ENCODE measurements around the gene SUGP2. TPM values are rescaled to one million over a fixed set of nuclear protein-coding genes. Genes with fewer than 3 reads are reported as not detected.

The SUGP2 gene
- total RNA-seq, 1 experiment from 2014 or later: 112 TPM

DNA sequence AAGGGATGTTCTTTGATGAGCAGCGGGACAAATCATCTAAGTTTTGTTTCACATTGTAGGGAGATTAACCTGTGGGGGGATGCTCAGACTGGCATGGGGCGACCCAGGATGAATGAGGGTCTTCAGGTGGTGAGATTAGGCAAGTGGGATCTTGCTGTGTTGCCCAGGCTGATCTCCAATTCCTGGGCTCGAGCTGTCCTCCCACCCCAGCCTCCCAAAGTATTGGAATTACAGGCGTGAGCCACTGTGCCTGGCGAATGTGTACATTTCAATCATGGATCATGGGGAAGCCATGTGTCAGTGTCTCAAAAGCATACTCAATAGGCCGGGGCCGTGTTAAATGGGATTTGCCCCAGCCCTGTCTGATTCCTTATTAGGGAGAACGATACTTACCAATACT, 38.6 kb upstream of the SUGP2 start:
- no TSS peak for BruUV-seq (replicated peaks)
- Histone ChIP-seq H3K9me3 (ENCODE audit: control insufficient read depth, insufficient read depth, low read depth, low read length) (no peaks in the 10 kb centered on the region), H3K36me3 (ENCODE audit: control insufficient read depth, insufficient read depth, low read length) (no peaks in the 10 kb centered on the region), H3K27me3 (ENCODE audit: control insufficient read depth, insufficient read depth, low read length) (no peaks in the 10 kb centered on the region), H3K27ac (ENCODE audit: low read length) (no peak overlapping the region), H3K4me3 (ENCODE audit: low read depth in 2 of 2, low read length in 2 of 2) (no peak overlapping the region), H3K4me1 (ENCODE audit: control insufficient read depth, insufficient read depth, low read length) (no peaks in the 10 kb centered on the region)
- in situ Hi-C loops (cut with HindIII; ENCODE audit: low pct_unique_long_range_greater_than_20kb, low sequenced_read_pairs) (no loop called here), intact Hi-C loops (cut with micrococcal nuclease; ENCODE audit: unreplicated experiment) (no loop called here)
- DNase-seq (ENCODE audit: low read depth, low spot score) (no peak), ATAC-seq (no peak)
- TF ChIP-seq CTCF (IDR thresholded peaks at IDR 0.05): no peak
- ChIA-PET POLR2A (no interaction called here), CTCF (no interaction called here)

GRCh38 chr19:19068659-19069654, 35.6 kb upstream of the SUGP2 start:
- ATAC-seq: no peak

More at GRCh38 chr19:19068659-19069654, 35.6 kb upstream of the SUGP2 start:
- H3K4me1 ChIP-seq (ENCODE audit: control insufficient read depth, insufficient read depth, low read length): peaks cover 6% of the 10 kb centered on the region
- no peak overlapping the region for H3K4me3 ChIP-seq (ENCODE audit: low read depth in 2 of 2, low read length in 2 of 2)
- ChIA-PET CTCF (no interaction called here), POLR2A (interaction anchor here (0.5 to 0.6 kb wide), 2 partner anchors 83 to 89 kb away, joined by 3 to 4 read pairs; no protein-coding TSS in a partner anchor)
- in situ Hi-C loops (cut with HindIII; ENCODE audit: low pct_unique_long_range_greater_than_20kb, low sequenced_read_pairs): no loop called here
- no peak for TF ChIP-seq CTCF (IDR thresholded peaks at IDR 0.05)
- TF ChIP-seq REST (IDR thresholded peaks at IDR 0.05; ENCODE audit: insufficient read depth in 1 of 2, low read depth in 2 of 2, low read length in 1 of 2): no peak
- TF ChIP-seq TCF7L2 (IDR thresholded peaks at IDR 0.05; ENCODE audit: low read depth, low read length): no peak
- no peak for TF ChIP-seq POLR2AphosphoS5 (IDR thresholded peaks at IDR 0.05; ENCODE audit: low read depth, low read length)
- TF ChIP-seq SIN3A (IDR thresholded peaks at IDR 0.05; ENCODE audit: borderline replicate concordance, insufficient read depth, low read depth, low read length): no peak
- no peaks in the 10 kb centered on the region for H3K36me3 ChIP-seq (ENCODE audit: control insufficient read depth, insufficient read depth, low read length)
- no peaks in the 10 kb centered on the region for H3K27me3 ChIP-seq (ENCODE audit: control insufficient read depth, insufficient read depth, low read length)
- intact Hi-C loops (cut with micrococcal nuclease; ENCODE audit: unreplicated experiment): loop anchor here (10.0 kb wide), 1 partner anchor 66 kb away; the partner anchor contains the start of gene TMEM161A
- no TSS peak for BruUV-seq (replicated peaks)
- no peak for DNase-seq (ENCODE audit: low read depth, low spot score)
- no peak overlapping the region for H3K27ac ChIP-seq (ENCODE audit: low read length)
- H3K9me3 ChIP-seq (ENCODE audit: control insufficient read depth, insufficient read depth, low read depth, low read length): no peaks in the 10 kb centered on the region
